Gastroesophageal sphincter (tissue), 4 donors: Measurements from ENCODE around the gene MEGF8. TPM values are rescaled to one million over a fixed set of nuclear protein-coding genes. Genes with fewer than 3 reads are reported as not detected.

Experiments used
- ATAC-seq: fragments of 150-250 bp; one replicate; pipeline ENCODE4 v1.9.1; 2016; ENCODE audit warnings: mild to moderate bottlenecking, moderate library complexity
- H3K27ac ChIP-seq, 4 donors: fragments of 200-600 bp; sonication (generic) in 3 of 4; 1 replicate in 3 of 4; 2 replicates in 1 of 4; pipeline ENCODE4 v1.5.1; 2016 to 2019
- H3K27me3 ChIP-seq: fragments of 200-600 bp; sonication (generic); one replicate; pipeline ENCODE4 v1.5.1; 2019
- H3K36me3 ChIP-seq, 2 donors: fragments of 200-600 bp; sonication (generic); one replicate each; pipeline ENCODE4 v1.5.1; 2019; ENCODE audit warnings: control low read depth in 1 of 2
- H3K4me1 ChIP-seq, 3 donors: fragments of 200-600 bp; sonication (generic); 1 replicate in 2 of 3; 2 replicates in 1 of 3; pipeline ENCODE4 v1.5.1; 2016 to 2019; ENCODE audit warnings: control low read depth in 2 of 3
- H3K4me3 ChIP-seq, 2 donors: fragments of 200-600 bp; sonication (generic); one replicate each; pipeline ENCODE4 v1.5.1; 2019; ENCODE audit warnings: mild to moderate bottlenecking in 1 of 2, moderate library complexity in 1 of 2
- H3K9me3 ChIP-seq, 3 donors: fragments of 200-600 bp; sonication (generic); one replicate each; pipeline ENCODE4 v1.5.1; 2017 to 2019; ENCODE audit warnings: control low read depth in 2 of 3
- CTCF ChIP-seq, 4 experiments: fragments of 200-600 bp in 2 of 4; fragments of 450-650 bp in 2 of 4; sonication (generic) in 1 of 4; IDR thresholded peaks; one replicate each; pipeline ENCODE4 v1.5.1; 2017 to 2019; ENCODE audit warnings: antibody characterized with exemption in 4 of 4, mild to moderate bottlenecking in 2 of 4, moderate library complexity in 2 of 4
- EP300 ChIP-seq: sonication (generic); formaldehyde crosslinking; IDR thresholded peaks from one replicate; pipeline ENCODE4 v1.6.1; 2017; ENCODE audit warnings: antibody characterized with exemption, mild to moderate bottlenecking
- POLR2A ChIP-seq, 2 donors: fragments of 450-650 bp; IDR thresholded peaks; one replicate each; pipeline ENCODE4 v1.6.1; 2017; ENCODE audit warnings: antibody characterized with exemption in 2 of 2, mild to moderate bottlenecking in 2 of 2, moderate library complexity in 1 of 2
- POLR2AphosphoS5 ChIP-seq: sonication (generic); formaldehyde crosslinking; IDR thresholded peaks from one replicate; pipeline ENCODE4 v1.6.1; 2017; ENCODE audit warnings: antibody characterized with exemption
- WGBS, 2 donors: methylation state at CpG; one replicate each; pipeline ENCODE4 v1.1.5; 2018; ENCODE audit warnings: low coverage in 1 of 2; 5-methylcytosine and 5-hydroxymethylcytosine counted together
- total RNA-seq, 4 donors: library from RNA; depleted of rRNA; stranded (reverse); fragments of >200 nt; gene quantifications; one replicate each; pipeline ENCODE4 v1.1.0, GENCODE V29; 2016

MEGF8 gene
- total RNA-seq, 4 donors from 2014 or later, result 13.9 to 44.4 (median 18.1) TPM

- WGBS, 2 donors, result 89 to 92% methylated on average over 9 to 20 of the region's 54 CpGs
- TF ChIP-seq CTCF (IDR thresholded peaks at IDR 0.05) (no peak), POLR2A (IDR thresholded peaks at IDR 0.05) (no peak), EP300 (no peak), POLR2AphosphoS5 (no peak)
- Histone ChIP-seq H3K36me3 (peaks cover 0 to 60% of the 10 kb centered on the region in 2 donors), H3K27ac (no peak overlapping the region), H3K4me3 (no peak overlapping the region), H3K4me1 (no peaks in the 10 kb centered on the region), H3K27me3 (no peaks in the 10 kb centered on the region), H3K9me3 (no peaks in the 10 kb centered on the region)
- ATAC-seq, result no peak
These were observed 50.2 kb downstream of the MEGF8 start for GRCh38 chr19:42375415-42376176.

GRCh38 chr19:42376177-42376555 lies 50.7 kb downstream of the MEGF8 start:
- no peak for ATAC-seq
- H3K36me3 ChIP-seq, result peaks cover 0 to 56% of the 10 kb centered on the region in 2 donors

GRCh38 chr19:42378225-42379215 lies 53.1 kb downstream of the MEGF8 start:
- no peaks in the 10 kb centered on the region for H3K9me3 ChIP-seq
- WGBS, 2 donors, result 61 to 64% methylated on average over 6 to 11 of the region's 17 CpGs
- no peaks in the 10 kb centered on the region for H3K4me1 ChIP-seq
- no peak overlapping the region for H3K4me3 ChIP-seq
- ATAC-seq, result no peak
- TF ChIP-seq POLR2AphosphoS5 (no peak), CTCF (IDR thresholded peaks at IDR 0.05) (no peak), POLR2A (IDR thresholded peaks at IDR 0.05) (no peak), EP300 (no peak)
- H3K27ac ChIP-seq, result no peak overlapping the region
- H3K27me3 ChIP-seq, result peaks cover 16% of the 10 kb centered on the region
- H3K36me3 ChIP-seq, result peaks cover 0 to 33% of the 10 kb centered on the region in 2 donors

More at GRCh38 chr19:42376177-42376555, 50.7 kb downstream of the MEGF8 start:
- Histone ChIP-seq H3K27ac (no peak overlapping the region), H3K4me3 (no peak overlapping the region), H3K9me3 (no peaks in the 10 kb centered on the region), H3K4me1 (no peaks in the 10 kb centered on the region), H3K27me3 (no peaks in the 10 kb centered on the region)
- TF ChIP-seq POLR2A (IDR thresholded peaks at IDR 0.05) (no peak), CTCF (IDR thresholded peaks at IDR 0.05) (no peak), EP300 (no peak), POLR2AphosphoS5 (no peak)
- WGBS, 2 donors, result 96% methylated on average over 5 of the region's 17 CpGs; no CpG with 5 or more reads in 1 of the 2 donors

- no peak overlapping the region for H3K4me3 ChIP-seq
- H3K27ac ChIP-seq, result no peak overlapping the region
- no peaks in the 10 kb centered on the region for H3K9me3 ChIP-seq
- H3K27me3 ChIP-seq, result peaks cover 32% of the 10 kb centered on the region
- TF ChIP-seq POLR2AphosphoS5, result no peak
- TF ChIP-seq CTCF (IDR thresholded peaks at IDR 0.05), result no peak
- no peak for TF ChIP-seq EP300
- no peak for TF ChIP-seq POLR2A (IDR thresholded peaks at IDR 0.05)
- H3K36me3 ChIP-seq, result peaks cover 0 to 18% of the 10 kb centered on the region in 2 donors
- H3K4me1 ChIP-seq, result no peaks in the 10 kb centered on the region
- no peak for ATAC-seq
- WGBS, 2 donors, result 58 to 87% methylated on average over 3 of the region's 6 CpGs
These were observed 54.7 kb downstream of the MEGF8 start for GRCh38 chr19:42380155-42380554.
